GM19025 (cell line): Measurements from ENCODE around the gene CSNK1G1.
A peak's percentile ranks its signal among the peaks of the same experiment; 100 is the strongest.
"Not testable (repeated sequence)": the region's sequence is repeated elsewhere in the genome, so short reads cannot be mapped to it uniquely, and the experiment has no call there.

Experiments
- ATAC-seq: cut with Tn5 transposase; IDR thresholded peaks from one replicate; pipeline ENCODE4 v1.9.1; 2021; ENCODE audit warnings: mild to moderate bottlenecking, low read depth, moderate library complexity; ENCODE audit not compliant: unreplicated experiment

The CSNK1G1 gene

GRCh38 chr15:64247535-64247905 lies 108.5 kb downstream of the CSNK1G1 start:
- ATAC-seq: no peak

- peak; percentile 83 for ATAC-seq
These were observed 109.4 kb downstream of the CSNK1G1 start for GRCh38 chr15:64246364-64247189.

GRCh38 chr15:64245405-64245804 lies 110.6 kb downstream of the CSNK1G1 start:
- no peak for ATAC-seq

- ATAC-seq: no peak
These were observed 118.3 kb downstream of the CSNK1G1 start for GRCh38 chr15:64237677-64238076.

GRCh38 chr15:64236156-64236894 lies 119.6 kb downstream of the CSNK1G1 start:
- ATAC-seq: no peak

GRCh38 chr15:64235552-64235951 lies 120.4 kb downstream of the CSNK1G1 start:
- ATAC-seq: no peak

GRCh38 chr15:64233299-64233698 lies 122.7 kb downstream of the CSNK1G1 start:
- ATAC-seq: no peak

- ATAC-seq: no peak
These were observed 123.6 kb downstream of the CSNK1G1 start for GRCh38 chr15:64232400-64232799.

GRCh38 chr15:64229129-64229724 lies 126.7 kb downstream of the CSNK1G1 start:
- ATAC-seq: no peak

GRCh38 chr15:64225804-64226203 lies 130.2 kb downstream of the CSNK1G1 start:
- ATAC-seq: no peak

- no peak for ATAC-seq
These were observed 131.5 kb downstream of the CSNK1G1 start for GRCh38 chr15:64224511-64224910.

- ATAC-seq: no peak
These were observed 132.1 kb downstream of the CSNK1G1 start for GRCh38 chr15:64223882-64224281.

- ATAC-seq: no peak
These were observed 133.2 kb downstream of the CSNK1G1 start for GRCh38 chr15:64222573-64223366.

GRCh38 chr15:64221911-64222310 lies 134.1 kb downstream of the CSNK1G1 start:
- not testable (repeated sequence) for ATAC-seq

GRCh38 chr15:64217429-64217750 lies 138.6 kb downstream of the CSNK1G1 start:
- not testable (repeated sequence) for ATAC-seq

GRCh38 chr15:64216730-64217428 lies 139.1 kb downstream of the CSNK1G1 start:
- ATAC-seq: no peak

- no peak for ATAC-seq
These were observed 139.8 kb downstream of the CSNK1G1 start for GRCh38 chr15:64216196-64216595.

- ATAC-seq: no peak
These were observed 142.3 kb downstream of the CSNK1G1 start for GRCh38 chr15:64213646-64214045.

- no peak for ATAC-seq
These were observed 144.3 kb downstream of the CSNK1G1 start for GRCh38 chr15:64211696-64212095.

- no peak for ATAC-seq
These were observed 145.6 kb downstream of the CSNK1G1 start for GRCh38 chr15:64210371-64210770.
